Tibial nerve (tissue), 4 donors: ENCODE measurements around the gene CELF1.

Experiments
- EP300 ChIP-seq, 2 donors: sonication (generic); formaldehyde crosslinking; IDR thresholded peaks; one replicate each; pipeline ENCODE4 v1.6.1; 2017; ENCODE audit warnings: antibody characterized with exemption in 2 of 2, mild to moderate bottlenecking in 1 of 2
- POLR2A ChIP-seq, 2 donors: fragments of 450-650 bp; IDR thresholded peaks; one replicate each; pipeline ENCODE4 v1.6.1; 2017; ENCODE audit warnings: antibody characterized with exemption in 2 of 2, mild to moderate bottlenecking in 2 of 2, moderate library complexity in 2 of 2
- TF ChIP-seq, protein P1 (sequence below), 5 experiments: fragments of 200-600 bp in 3 of 5; fragments of 450-650 bp in 2 of 5; sonication (generic) in 3 of 5; IDR thresholded peaks; one replicate each; pipeline ENCODE4 v1.5.1; 2016 to 2019; ENCODE audit warnings: antibody characterized with exemption in 5 of 5, mild to moderate bottlenecking in 3 of 5, moderate library complexity in 2 of 5

DNA sequence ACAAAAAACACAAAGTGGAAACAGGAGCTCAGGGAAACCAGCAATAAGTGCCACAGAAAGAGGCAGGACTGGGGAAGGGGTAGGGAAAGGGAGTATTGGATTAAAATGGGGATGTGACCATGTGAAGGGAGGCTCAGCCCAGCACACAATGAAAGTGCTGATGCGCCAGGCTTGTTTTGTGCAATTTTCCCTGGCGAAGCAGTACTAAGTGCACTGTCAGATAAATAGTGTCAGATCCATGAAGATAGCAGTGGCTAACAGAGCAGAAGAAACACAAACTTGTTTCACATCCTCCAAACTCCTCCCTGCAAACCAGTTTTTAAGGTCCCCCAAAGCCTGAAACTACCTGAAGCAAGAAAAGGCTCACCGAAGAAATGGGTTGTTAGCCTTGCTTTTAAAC lies 53.3 kb downstream of the CELF1 start:
- TF ChIP-seq POLR2A (IDR thresholded peaks at IDR 0.05): no peak
- TF ChIP-seq, protein P1, sequence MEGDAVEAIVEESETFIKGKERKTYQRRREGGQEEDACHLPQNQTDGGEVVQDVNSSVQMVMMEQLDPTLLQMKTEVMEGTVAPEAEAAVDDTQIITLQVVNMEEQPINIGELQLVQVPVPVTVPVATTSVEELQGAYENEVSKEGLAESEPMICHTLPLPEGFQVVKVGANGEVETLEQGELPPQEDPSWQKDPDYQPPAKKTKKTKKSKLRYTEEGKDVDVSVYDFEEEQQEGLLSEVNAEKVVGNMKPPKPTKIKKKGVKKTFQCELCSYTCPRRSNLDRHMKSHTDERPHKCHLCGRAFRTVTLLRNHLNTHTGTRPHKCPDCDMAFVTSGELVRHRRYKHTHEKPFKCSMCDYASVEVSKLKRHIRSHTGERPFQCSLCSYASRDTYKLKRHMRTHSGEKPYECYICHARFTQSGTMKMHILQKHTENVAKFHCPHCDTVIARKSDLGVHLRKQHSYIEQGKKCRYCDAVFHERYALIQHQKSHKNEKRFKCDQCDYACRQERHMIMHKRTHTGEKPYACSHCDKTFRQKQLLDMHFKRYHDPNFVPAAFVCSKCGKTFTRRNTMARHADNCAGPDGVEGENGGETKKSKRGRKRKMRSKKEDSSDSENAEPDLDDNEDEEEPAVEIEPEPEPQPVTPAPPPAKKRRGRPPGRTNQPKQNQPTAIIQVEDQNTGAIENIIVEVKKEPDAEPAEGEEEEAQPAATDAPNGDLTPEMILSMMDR (IDR thresholded peaks at IDR 0.05): no peak
- no peak for TF ChIP-seq EP300 (IDR thresholded peaks at IDR 0.05)
